Astrocyte (in vitro differentiated cells and primary cell): ENCODE data around the gene SMG7. TPM values are rescaled to one million over a fixed set of nuclear protein-coding genes. Genes with fewer than 3 reads are reported as not detected.

Experiments used
- DNase-seq: peaks from one replicate; pipeline ENCODE4 v3.0.0-alpha.2; 2010; ENCODE audit warnings: low read depth
- FAIRE-seq: peaks from 2 replicates; lab custom pipeline; 2011; peaks lifted over from hg19 to GRCh38; lab: Jason Lieb, UNC
- H2AFZ ChIP-seq: 2 replicates; pipeline ENCODE4 v1.6.0; 2012; ENCODE audit warnings: low read depth, low read length, inconsistent platforms
- H3K27ac ChIP-seq: 2 replicates; pipeline ENCODE4 v1.5.1; 2011; ENCODE audit warnings: low read depth, low read length, inconsistent platforms
- H3K27me3 ChIP-seq: 2 replicates; pipeline ENCODE4 v1.6.0; 2011; ENCODE audit warnings: low read length, inconsistent platforms; ENCODE audit not compliant: insufficient read depth
- H3K36me3 ChIP-seq: 2 replicates; pipeline ENCODE4 v1.5.1; 2011; ENCODE audit warnings: low read length, inconsistent platforms; ENCODE audit not compliant: insufficient read depth
- H3K4me1 ChIP-seq: 2 replicates; pipeline ENCODE4 v1.5.1; 2011; ENCODE audit warnings: low read length, inconsistent platforms; ENCODE audit not compliant: insufficient read depth
- H3K4me2 ChIP-seq: 2 replicates; pipeline ENCODE4 v1.6.0; 2012; ENCODE audit warnings: low read length, inconsistent platforms
- H3K4me3 ChIP-seq: 2 replicates; pipeline ENCODE4 v1.5.1; 2011; ENCODE audit warnings: low read depth, mild to moderate bottlenecking, low read length, inconsistent platforms; ENCODE audit not compliant: insufficient read depth
- H3K79me2 ChIP-seq: 2 replicates; pipeline ENCODE4 v1.6.0; 2012; ENCODE audit warnings: mild to moderate bottlenecking, low read length, inconsistent platforms; ENCODE audit not compliant: insufficient read depth
- H3K9ac ChIP-seq: 2 replicates; pipeline ENCODE4 v1.6.0; 2012; ENCODE audit warnings: mild to moderate bottlenecking, low read length, inconsistent platforms
- H3K9me3 ChIP-seq: 2 replicates; pipeline ENCODE4 v1.5.1; 2012; ENCODE audit warnings: low read depth, mild to moderate bottlenecking, low read length, inconsistent platforms; ENCODE audit not compliant: insufficient read depth
- H4K20me1 ChIP-seq: 2 replicates; pipeline ENCODE4 v1.6.0; 2012; ENCODE audit warnings: low read length, inconsistent platforms; ENCODE audit not compliant: insufficient read depth
- H3K27ac Mint-ChIP-seq: one replicate; pipeline ENCODE4 v1.8.0; 2021; ENCODE audit warnings: mild to moderate bottlenecking, mixed read lengths; ENCODE audit not compliant: unreplicated experiment
- H3K27me3 Mint-ChIP-seq: one replicate; pipeline ENCODE4 v1.8.0; 2021; ENCODE audit warnings: low read depth, mixed read lengths; ENCODE audit not compliant: unreplicated experiment
- H3K36me3 Mint-ChIP-seq: one replicate; pipeline ENCODE4 v1.8.0; 2021; ENCODE audit warnings: low read depth, mixed read lengths; ENCODE audit not compliant: unreplicated experiment
- H3K4me1 Mint-ChIP-seq: one replicate; pipeline ENCODE4 v1.8.0; 2021; ENCODE audit warnings: low read depth, mixed read lengths; ENCODE audit not compliant: unreplicated experiment
- H3K4me3 Mint-ChIP-seq: one replicate; pipeline ENCODE4 v1.8.0; 2021; ENCODE audit warnings: mild to moderate bottlenecking, moderate library complexity, mixed read lengths; ENCODE audit not compliant: unreplicated experiment
- H3K9me3 Mint-ChIP-seq: one replicate; pipeline ENCODE4 v1.8.0; 2021; ENCODE audit warnings: mild to moderate bottlenecking, mixed read lengths; ENCODE audit not compliant: unreplicated experiment
- EZH2 ChIP-seq: IDR thresholded peaks from 2 replicates; pipeline ENCODE4 v1.6.1; 2012; ENCODE audit warnings: mild to moderate bottlenecking, low read length, inconsistent platforms; ENCODE audit not compliant: insufficient read depth
- total RNA-seq: library from RNA; stranded (reverse); gene quantifications from 2 replicates; pipeline ENCODE4 v1.2.1, GENCODE V29; 2021
- TF ChIP-seq, protein P1 (sequence below): IDR thresholded peaks from 2 replicates; pipeline ENCODE4 v1.5.1; 2011; ENCODE audit warnings: low read depth, mild to moderate bottlenecking, inconsistent platforms, low read length, moderate library complexity; ENCODE audit not compliant: insufficient read depth

Gene SMG7
- total RNA-seq, 1 donor from 2014 or later, result 59.8 TPM

- Mint-ChIP-seq H3K4me1 (peaks cover 33% of the 10 kb centered on the region), H3K27ac (no peak overlapping the region), H3K9me3 (no peaks in the 10 kb centered on the region), H3K27me3 (no peaks in the 10 kb centered on the region), H3K4me3 (no peak overlapping the region), H3K36me3 (no peaks in the 10 kb centered on the region)
- Histone ChIP-seq H3K79me2 (peaks cover 99% of the 10 kb centered on the region), H3K27ac (no peak overlapping the region), H3K36me3 (no peaks in the 10 kb centered on the region), H3K9me3 (no peaks in the 10 kb centered on the region), H3K4me2 (no peak overlapping the region), H3K4me3 (no peak overlapping the region), H3K9ac (no peak overlapping the region), H3K4me1 (peaks cover 11% of the 10 kb centered on the region), H2AFZ (no peak overlapping the region), H4K20me1 (peaks cover 94% of the 10 kb centered on the region), H3K27me3 (no peaks in the 10 kb centered on the region)
- no peak for TF ChIP-seq EZH2
- TF ChIP-seq, protein P1, sequence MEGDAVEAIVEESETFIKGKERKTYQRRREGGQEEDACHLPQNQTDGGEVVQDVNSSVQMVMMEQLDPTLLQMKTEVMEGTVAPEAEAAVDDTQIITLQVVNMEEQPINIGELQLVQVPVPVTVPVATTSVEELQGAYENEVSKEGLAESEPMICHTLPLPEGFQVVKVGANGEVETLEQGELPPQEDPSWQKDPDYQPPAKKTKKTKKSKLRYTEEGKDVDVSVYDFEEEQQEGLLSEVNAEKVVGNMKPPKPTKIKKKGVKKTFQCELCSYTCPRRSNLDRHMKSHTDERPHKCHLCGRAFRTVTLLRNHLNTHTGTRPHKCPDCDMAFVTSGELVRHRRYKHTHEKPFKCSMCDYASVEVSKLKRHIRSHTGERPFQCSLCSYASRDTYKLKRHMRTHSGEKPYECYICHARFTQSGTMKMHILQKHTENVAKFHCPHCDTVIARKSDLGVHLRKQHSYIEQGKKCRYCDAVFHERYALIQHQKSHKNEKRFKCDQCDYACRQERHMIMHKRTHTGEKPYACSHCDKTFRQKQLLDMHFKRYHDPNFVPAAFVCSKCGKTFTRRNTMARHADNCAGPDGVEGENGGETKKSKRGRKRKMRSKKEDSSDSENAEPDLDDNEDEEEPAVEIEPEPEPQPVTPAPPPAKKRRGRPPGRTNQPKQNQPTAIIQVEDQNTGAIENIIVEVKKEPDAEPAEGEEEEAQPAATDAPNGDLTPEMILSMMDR, result no peak
- no peak for FAIRE-seq
- no peak for DNase-seq
Observed at GRCh38 chr1:183477986-183478781, 5.9 kb downstream of the SMG7 start.

DNA sequence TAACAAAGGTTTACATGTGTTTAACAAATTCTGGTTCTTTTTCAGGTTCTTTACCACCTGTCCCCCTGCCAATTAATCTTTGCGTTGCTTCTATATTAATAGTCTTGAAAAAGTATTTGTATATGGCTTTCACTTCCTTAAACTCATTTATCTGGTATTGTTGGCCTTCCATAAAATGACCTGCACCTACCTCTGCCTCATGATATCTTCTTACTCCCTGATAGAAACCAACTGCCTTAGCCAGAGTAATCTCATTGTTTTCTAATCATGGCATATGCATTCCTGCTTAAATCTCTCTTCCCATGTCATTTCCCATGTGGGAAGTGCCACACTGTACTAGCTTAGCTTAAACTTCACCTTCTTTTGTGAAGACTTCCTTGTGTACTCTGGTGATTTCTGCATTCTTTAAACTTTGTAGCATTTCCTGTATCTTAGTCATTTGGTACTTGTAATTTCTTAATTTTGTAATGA is 8.7 kb downstream of the SMG7 start:
- peaks cover 25% of the 10 kb centered on the region for H3K4me1 Mint-ChIP-seq
- Histone ChIP-seq H3K9me3 (no peaks in the 10 kb centered on the region), H3K9ac (no peak overlapping the region), H3K36me3 (no peaks in the 10 kb centered on the region), H3K27ac (no peak overlapping the region), H4K20me1 (peaks cover 93% of the 10 kb centered on the region), H3K4me1 (peaks cover 6% of the 10 kb centered on the region), H2AFZ (no peak overlapping the region), H3K79me2 (peaks cover 99% of the 10 kb centered on the region), H3K27me3 (no peaks in the 10 kb centered on the region), H3K4me2 (peak overlapping the region; percentile 5), H3K4me3 (no peak overlapping the region)
- no peak for TF ChIP-seq EZH2
- TF ChIP-seq, protein P1, result no peak
- H3K27me3 Mint-ChIP-seq, result no peaks in the 10 kb centered on the region
- FAIRE-seq (no peak), DNase-seq (no peak)
- H3K4me3 Mint-ChIP-seq, result no peak overlapping the region
- H3K27ac Mint-ChIP-seq, result no peak overlapping the region
- no peaks in the 10 kb centered on the region for H3K9me3 Mint-ChIP-seq
- no peaks in the 10 kb centered on the region for H3K36me3 Mint-ChIP-seq

DNA sequence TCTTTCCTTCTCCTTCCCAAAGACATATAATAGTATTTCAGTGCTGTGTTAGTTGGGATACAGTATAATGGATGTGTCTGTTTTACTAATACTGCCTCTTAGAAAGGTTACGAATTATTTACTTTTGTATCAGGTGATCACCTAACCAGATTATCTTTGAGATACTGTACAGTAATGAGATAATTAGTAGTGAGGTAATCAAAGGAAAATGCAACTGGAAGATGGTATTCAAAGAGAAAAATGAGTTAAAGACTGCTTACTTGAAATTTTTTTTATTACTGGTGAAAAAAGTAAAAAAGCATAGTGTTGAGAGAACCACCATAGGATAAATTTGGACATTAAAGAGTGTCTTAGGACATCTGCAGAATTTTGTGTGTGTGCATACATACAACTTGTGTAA is 10.9 kb downstream of the SMG7 start:
- no peak overlapping the region for H3K4me2 ChIP-seq
- Mint-ChIP-seq H3K4me3 (no peak overlapping the region), H3K9me3 (peaks cover 1% of the 10 kb centered on the region), H3K27ac (no peak overlapping the region), H3K27me3 (no peaks in the 10 kb centered on the region), H3K36me3 (no peaks in the 10 kb centered on the region), H3K4me1 (peaks cover 25% of the 10 kb centered on the region)
- H3K27me3 ChIP-seq, result no peaks in the 10 kb centered on the region
- DNase-seq (no peak), FAIRE-seq (no peak)
- H3K9ac ChIP-seq, result no peak overlapping the region
- H3K4me1 ChIP-seq, result peaks cover 6% of the 10 kb centered on the region
- peaks cover 99% of the 10 kb centered on the region for H3K79me2 ChIP-seq
- no peaks in the 10 kb centered on the region for H3K9me3 ChIP-seq
- TF ChIP-seq, protein P1, result no peak
- no peak for TF ChIP-seq EZH2
- peaks cover 95% of the 10 kb centered on the region for H4K20me1 ChIP-seq
- H3K36me3 ChIP-seq, result no peaks in the 10 kb centered on the region
- no peak overlapping the region for H3K27ac ChIP-seq
- no peak overlapping the region for H3K4me3 ChIP-seq
- no peak overlapping the region for H2AFZ ChIP-seq
